Neural cell (in vitro differentiated cells): Measurements from ENCODE around the gene ANKS3. TPM values are rescaled to one million over a fixed set of nuclear protein-coding genes. Genes with fewer than 3 reads are reported as not detected.

Source experiments
- H2AFZ ChIP-seq: fragments of 200-600, 300-800 bp; sonication (generic), shearing (Covaris generic); 2 replicates; pipeline ENCODE4 v1.6.0; 2014; ENCODE audit warnings: low read depth, mild to moderate bottlenecking, antibody characterized with exemption, low read length, moderate library complexity
- H3F3A ChIP-seq: fragments of 200-600 bp; shearing (Covaris generic); 2 replicates; pipeline ENCODE4 v1.6.1; 2016; ENCODE audit warnings: mild to moderate bottlenecking, moderate library complexity, mixed read lengths, antibody characterized with exemption, low read length; ENCODE audit not compliant: insufficient read depth, poor library complexity, severe bottlenecking
- H3K27ac ChIP-seq: fragments of 200-600, 300-800 bp; sonication (generic), shearing (Covaris generic); 2 replicates; pipeline ENCODE4 v1.5.1; 2014; ENCODE audit warnings: mild to moderate bottlenecking, low read length, moderate library complexity
- H3K27me3 ChIP-seq: fragments of 300-800, 200-600 bp; sonication (generic), shearing (Covaris generic); 2 replicates; pipeline ENCODE4 v1.6.0; 2014; ENCODE audit warnings: mild to moderate bottlenecking, low read depth, low read length, moderate library complexity; ENCODE audit not compliant: insufficient read depth
- H3K36me3 ChIP-seq: fragments of 300-800, 200-600 bp; sonication (generic), shearing (Covaris generic); 2 replicates; pipeline ENCODE4 v1.5.1; 2014; ENCODE audit warnings: mild to moderate bottlenecking, antibody characterized with exemption, low read length, moderate library complexity; ENCODE audit not compliant: insufficient read depth
- H3K4me2 ChIP-seq: fragments of 300-800, 200-600 bp; sonication (generic), shearing (Covaris generic); 2 replicates; pipeline ENCODE4 v1.6.0; 2014; ENCODE audit warnings: mild to moderate bottlenecking, low read length
- H3K4me3 ChIP-seq: fragments of 300-800, 200-600 bp; sonication (generic), shearing (Covaris generic); 2 replicates; pipeline ENCODE4 v1.5.1; 2014; ENCODE audit warnings: mild to moderate bottlenecking, low read length, moderate library complexity
- H3K79me2 ChIP-seq: fragments of 200-600 bp; shearing (Covaris generic); replicated peaks from 2 replicates; pipeline ENCODE4 v1.6.0; 2014; ENCODE audit warnings: mild to moderate bottlenecking, low read length, moderate library complexity; ENCODE audit not compliant: insufficient read depth
- H3K9ac ChIP-seq: fragments of 300-800, 200-600 bp; sonication (generic), shearing (Covaris generic); 2 replicates; pipeline ENCODE4 v1.6.1; 2016; ENCODE audit warnings: mild to moderate bottlenecking, low read length, mixed read lengths
- H3K9me2 ChIP-seq: fragments of 200-600 bp; shearing (Covaris generic); 2 replicates; pipeline ENCODE4 v1.6.1; 2016; ENCODE audit warnings: mild to moderate bottlenecking, low read length, mixed read lengths; ENCODE audit not compliant: insufficient read depth
- H3K9me3 ChIP-seq: fragments of 200-600, 300-800 bp; sonication (generic), shearing (Covaris generic); 2 replicates; pipeline ENCODE4 v1.6.1; 2016; ENCODE audit warnings: mild to moderate bottlenecking, mixed run types, low read length, moderate library complexity, mixed read lengths
- H4K20me1 ChIP-seq: fragments of 200-600 bp; shearing (Covaris generic); 2 replicates; pipeline ENCODE4 v1.6.1; 2016; ENCODE audit warnings: mild to moderate bottlenecking, mixed run types; ENCODE audit not compliant: insufficient read depth
- CTCF ChIP-seq: fragments of 450-650 bp; IDR thresholded peaks from 2 replicates; pipeline ENCODE4 v1.5.1; 2014; ENCODE audit warnings: antibody characterized with exemption, mild to moderate bottlenecking, moderate library complexity; ENCODE audit not compliant: poor library complexity, severe bottlenecking
- EP300 ChIP-seq: fragments of 450-650 bp; conservative IDR thresholded peaks from 2 replicates; pipeline ENCODE4 v1.6.1; 2014; ENCODE audit warnings: antibody characterized with exemption, mild to moderate bottlenecking, moderate library complexity; ENCODE audit not compliant: poor library complexity, severe bottlenecking
- EZH2 ChIP-seq: fragments of 200-600, 300-800 bp; shearing (Covaris generic), sonication (generic); IDR thresholded peaks from 2 replicates; pipeline ENCODE4 v1.6.1; 2014; ENCODE audit warnings: antibody characterized with exemption, low read length, borderline replicate concordance, mild to moderate bottlenecking; ENCODE audit not compliant: insufficient read depth, poor library complexity, severe bottlenecking
- MXI1 ChIP-seq: fragments of 450-650 bp; conservative IDR thresholded peaks from 2 replicates; pipeline ENCODE4 v1.6.1; 2014; ENCODE audit warnings: antibody characterized with exemption, mild to moderate bottlenecking; ENCODE audit not compliant: poor library complexity, severe bottlenecking
- POLR2AphosphoS5 ChIP-seq: IDR thresholded peaks from 2 replicates; pipeline ENCODE4 v1.6.1; 2012
- RAD21 ChIP-seq: fragments of 450-650 bp; conservative IDR thresholded peaks from 2 replicates; pipeline ENCODE4 v1.6.1; 2014; ENCODE audit warnings: antibody characterized with exemption, mild to moderate bottlenecking, moderate library complexity
- REST ChIP-seq: IDR thresholded peaks from 2 replicates; pipeline ENCODE4 v1.6.1; 2012; ENCODE audit warnings: borderline replicate concordance
- TAF1 ChIP-seq: IDR thresholded peaks from 2 replicates; pipeline ENCODE4 v1.6.1; 2012; ENCODE audit warnings: low read depth
- polyA plus RNA-seq: library from polyadenylated mRNA; depleted of rRNA; stranded (reverse); fragments of >200 nt; gene quantifications from 2 replicates; pipeline ENCODE4 v1.2.3, GENCODE V29; 2014

Gene ANKS3
- polyA plus RNA-seq, 1 donor from 2014 or later, result 53.9 TPM

- Histone ChIP-seq H3K27me3 (no peaks in the 10 kb centered on the region), H3K4me3 (no peak overlapping the region), H3K27ac (no peak overlapping the region), H3K9me3 (no peaks in the 10 kb centered on the region), H3K4me2 (no peak overlapping the region), H4K20me1 (no peaks in the 10 kb centered on the region), H3F3A (no peaks in the 10 kb centered on the region), H2AFZ (no peak overlapping the region), H3K9me2 (no peaks in the 10 kb centered on the region), H3K79me2 (no peaks in the 10 kb centered on the region), H3K9ac (no peak overlapping the region), H3K36me3 (no peaks in the 10 kb centered on the region)
- no peak for TF ChIP-seq TAF1
- no peak for TF ChIP-seq POLR2AphosphoS5
- TF ChIP-seq EP300, result no peak
- no peak for TF ChIP-seq RAD21
- no peak for TF ChIP-seq EZH2
- no peak for TF ChIP-seq MXI1
- TF ChIP-seq REST, result no peak
Observed at GRCh38 chr16:4704913-4705312, 29.2 kb downstream of the ANKS3 start.

- Histone ChIP-seq H3K79me2 (no peaks in the 10 kb centered on the region), H3K4me3 (no peak overlapping the region), H3K9me2 (no peaks in the 10 kb centered on the region), H3K9me3 (no peaks in the 10 kb centered on the region), H4K20me1 (no peaks in the 10 kb centered on the region), H3K27ac (no peak overlapping the region), H3F3A (no peaks in the 10 kb centered on the region), H2AFZ (no peak overlapping the region), H3K9ac (no peak overlapping the region), H3K36me3 (no peaks in the 10 kb centered on the region), H3K27me3 (no peaks in the 10 kb centered on the region), H3K4me2 (no peak overlapping the region)
- TF ChIP-seq CTCF (no peak), EP300 (no peak), EZH2 (no peak), TAF1 (no peak), RAD21 (no peak), REST (no peak)
Observed at GRCh38 chr16:4704491-4704890, 29.6 kb downstream of the ANKS3 start.
